Measurements from ENCODE around the gene LASP1NB.
A peak's percentile ranks its signal among the peaks of the same experiment; 100 is the strongest.

LASP1NB gene

GRCh38 chr17:38960402-38960801 lies 35.0 kb downstream of the LASP1NB start:
- peak overlapping the region in 2 of 3 donors; percentile 16 to 36 for H3K4me3 Mint-ChIP-seq
- Histone ChIP-seq H3K27ac (ENCODE audit: low read length) (peak overlapping the region; percentile 19), H3K27me3 (replicated peaks in 1 of 2; ENCODE audit: control insufficient read depth in 2 of 2, extremely low read depth in 1 of 2, insufficient read depth in 2 of 2, low read length in 1 of 2) (no peaks in the 10 kb centered on the region), H3K36me3 (ENCODE audit: control insufficient read depth in 2 of 2, extremely low read depth in 1 of 2, insufficient read depth in 1 of 2, low read length in 1 of 2) (no peaks in the 10 kb centered on the region), H3K4me3 (ENCODE audit: control insufficient read depth in 1 of 2, extremely low read depth in 1 of 2, low read length in 1 of 2) (no peak overlapping the region), H3K9me3 (no peaks in the 10 kb centered on the region), H3K4me1 (ENCODE audit: control insufficient read depth in 1 of 2, extremely low read depth in 1 of 2, insufficient read depth in 2 of 2, low read length in 2 of 2) (peaks cover 13 to 25% of the 10 kb centered on the region in 2 experiments)
- ChIA-PET POLR2A (interaction anchor here in 1 of 2 donors (0.6 to 0.7 kb wide), 2 partner anchors 35 to 204 kb away, joined by 5 to 7 read pairs; no protein-coding TSS in a partner anchor), CTCF (interaction anchor here in 1 of 2 donors (0.5 to 0.7 kb wide), 8 partner anchors 10 to 456 kb away, joined by 3 to 4 read pairs (median 3); partner anchors contain the start of genes PLXDC1 and RPL23)
- H3K27ac Mint-ChIP-seq, result peak overlapping the region; percentile 19 to 79
- WGBS (ENCODE audit: insufficient coverage), result no CpG with 5 or more reads among the region's 5 CpGs
- peaks cover 19 to 34% (median 31%) of the 10 kb centered on the region in 3 donors for H3K4me1 Mint-ChIP-seq
- ATAC-seq (replicated peaks in 1 of 4) (peak; percentile 48 to 84 (median 62)), DNase-seq (peak in 1 of 35 experiments; percentile 36)
- H3K9me3 Mint-ChIP-seq, result no peaks in the 10 kb centered on the region
- no peaks in the 10 kb centered on the region for H3K27me3 Mint-ChIP-seq
- H3K36me3 Mint-ChIP-seq, result no peaks in the 10 kb centered on the region

- H3K4me1 ChIP-seq (ENCODE audit: control insufficient read depth in 1 of 2, extremely low read depth in 1 of 2, insufficient read depth in 2 of 2, low read length in 2 of 2), result peaks cover 13 to 25% of the 10 kb centered on the region in 2 experiments
- H3K4me3 ChIP-seq (ENCODE audit: control insufficient read depth in 1 of 2, extremely low read depth in 1 of 2, low read length in 1 of 2), result no peak overlapping the region
- no peaks in the 10 kb centered on the region for H3K27me3 ChIP-seq (replicated peaks in 1 of 2; ENCODE audit: control insufficient read depth in 2 of 2, extremely low read depth in 1 of 2, insufficient read depth in 2 of 2, low read length in 1 of 2)
- Mint-ChIP-seq H3K36me3 (no peaks in the 10 kb centered on the region), H3K27ac (peak overlapping the region in 1 of 2 donors; percentile 25), H3K4me3 (peak overlapping the region in 1 of 3 donors; percentile 15), H3K4me1 (peaks cover 19 to 34% (median 31%) of the 10 kb centered on the region in 3 donors), H3K9me3 (no peaks in the 10 kb centered on the region), H3K27me3 (no peaks in the 10 kb centered on the region)
- H3K27ac ChIP-seq (ENCODE audit: low read length), result no peak overlapping the region
- no peaks in the 10 kb centered on the region for H3K36me3 ChIP-seq (ENCODE audit: control insufficient read depth in 2 of 2, extremely low read depth in 1 of 2, insufficient read depth in 1 of 2, low read length in 1 of 2)
- no peaks in the 10 kb centered on the region for H3K9me3 ChIP-seq
- ChIA-PET CTCF (no interaction called here), POLR2A (interaction anchor here in 1 of 2 donors (0.6 kb wide), 1 partner anchor 143 kb away, joined by 3 read pairs; no protein-coding TSS in a partner anchor)
- ATAC-seq (replicated peaks in 1 of 4) (peak in 1 of 4 experiments; percentile 27), DNase-seq (peak in 1 of 35 experiments; percentile 22)
- no CpG with 5 or more reads among the region's 4 CpGs for WGBS (ENCODE audit: insufficient coverage)
These were observed 36.0 kb downstream of the LASP1NB start for GRCh38 chr17:38961413-38961812.

- Mint-ChIP-seq H3K9me3 (no peaks in the 10 kb centered on the region), H3K4me3 (peak within 1 kb of the TSS; percentile 70 to 76 (median 73)), H3K4me1 (peaks cover 15 to 16% (median 15%) of the 10 kb centered on the region in 3 donors), H3K27ac (peak within 1 kb of the TSS; percentile 85 to 88), H3K27me3 (no peaks in the 10 kb centered on the region), H3K36me3 (no peaks in the 10 kb centered on the region)
- DNase-seq (peak; percentile 64 to 91 (median 81)), ATAC-seq (replicated peaks in 1 of 4) (peak; percentile 96 to 98 (median 98))
- POLR2A ChIA-PET, result no interaction called here
- 13% methylated on average over 8 of the region's 21 CpGs for WGBS (ENCODE audit: insufficient coverage)
- Histone ChIP-seq H3K4me1 (ENCODE audit: control insufficient read depth in 1 of 2, extremely low read depth in 1 of 2, insufficient read depth in 2 of 2, low read length in 2 of 2) (peaks cover 4 to 15% of the 10 kb centered on the region in 2 experiments), H3K36me3 (ENCODE audit: control insufficient read depth in 2 of 2, extremely low read depth in 1 of 2, insufficient read depth in 1 of 2, low read length in 1 of 2) (no peaks in the 10 kb centered on the region), H3K27me3 (replicated peaks in 1 of 2; ENCODE audit: control insufficient read depth in 2 of 2, extremely low read depth in 1 of 2, insufficient read depth in 2 of 2, low read length in 1 of 2) (no peaks in the 10 kb centered on the region), H3K27ac (ENCODE audit: low read length) (peak within 1 kb of the TSS; percentile 68), H3K4me3 (ENCODE audit: control insufficient read depth in 1 of 2, extremely low read depth in 1 of 2, low read length in 1 of 2) (peak within 1 kb of the TSS in 1 of 2 donors; percentile 38), H3K9me3 (no peaks in the 10 kb centered on the region)
- CTCF ChIA-PET, result interaction anchor here (0.5 to 1.8 kb wide), 4 partner anchors 16 to 201 kb away, joined by 3 to 9 read pairs (median 5); no protein-coding TSS in a partner anchor
These were observed 41.9 kb downstream of the LASP1NB start, which contains the start of gene FBXO47 for GRCh38 chr17:38967290-38967738. Gene FBXO47 (minus strand): TSS chr17:38967403. CDS start chr17:38963025, 4,378 bp downstream.

DNA sequence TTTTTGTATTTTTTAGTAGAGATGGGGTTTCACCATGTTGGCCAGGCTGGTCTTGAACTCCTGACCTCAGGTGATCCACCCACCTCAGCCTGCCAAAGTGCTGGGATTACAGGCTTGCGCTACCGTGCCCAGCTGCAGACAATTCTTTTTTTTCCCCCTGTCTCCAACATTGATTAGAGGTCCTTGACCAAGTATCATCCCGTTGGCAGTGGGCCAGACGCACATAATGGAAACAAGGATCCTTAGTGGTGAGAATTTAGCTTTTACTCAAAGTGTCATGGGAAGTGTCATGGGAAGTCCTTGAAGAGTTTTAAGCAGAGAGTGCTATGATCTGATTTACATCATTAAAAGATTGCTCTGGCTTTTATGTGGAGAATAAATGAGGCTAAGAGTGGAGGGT lies 43.9 kb downstream of the LASP1NB start:
- Mint-ChIP-seq H3K4me3 (no peak overlapping the region), H3K27ac (peak overlapping the region in 1 of 2 donors; percentile 52), H3K27me3 (no peaks in the 10 kb centered on the region), H3K36me3 (no peaks in the 10 kb centered on the region), H3K4me1 (peaks cover 15 to 16% (median 15%) of the 10 kb centered on the region in 3 donors), H3K9me3 (no peaks in the 10 kb centered on the region)
- Histone ChIP-seq H3K4me1 (ENCODE audit: control insufficient read depth in 1 of 2, extremely low read depth in 1 of 2, insufficient read depth in 2 of 2, low read length in 2 of 2) (peaks cover 4 to 15% of the 10 kb centered on the region in 2 experiments), H3K36me3 (ENCODE audit: control insufficient read depth in 2 of 2, extremely low read depth in 1 of 2, insufficient read depth in 1 of 2, low read length in 1 of 2) (no peaks in the 10 kb centered on the region), H3K9me3 (no peaks in the 10 kb centered on the region), H3K27me3 (replicated peaks in 1 of 2; ENCODE audit: control insufficient read depth in 2 of 2, extremely low read depth in 1 of 2, insufficient read depth in 2 of 2, low read length in 1 of 2) (no peaks in the 10 kb centered on the region), H3K27ac (ENCODE audit: low read length) (no peak overlapping the region), H3K4me3 (ENCODE audit: control insufficient read depth in 1 of 2, extremely low read depth in 1 of 2, low read length in 1 of 2) (no peak overlapping the region)
- ChIA-PET CTCF (no interaction called here), POLR2A (no interaction called here)
- DNase-seq (no peak), ATAC-seq (replicated peaks in 1 of 4) (no peak)
- 100% methylated on average over 1 of the region's 4 CpGs for WGBS (ENCODE audit: insufficient coverage)

DNA sequence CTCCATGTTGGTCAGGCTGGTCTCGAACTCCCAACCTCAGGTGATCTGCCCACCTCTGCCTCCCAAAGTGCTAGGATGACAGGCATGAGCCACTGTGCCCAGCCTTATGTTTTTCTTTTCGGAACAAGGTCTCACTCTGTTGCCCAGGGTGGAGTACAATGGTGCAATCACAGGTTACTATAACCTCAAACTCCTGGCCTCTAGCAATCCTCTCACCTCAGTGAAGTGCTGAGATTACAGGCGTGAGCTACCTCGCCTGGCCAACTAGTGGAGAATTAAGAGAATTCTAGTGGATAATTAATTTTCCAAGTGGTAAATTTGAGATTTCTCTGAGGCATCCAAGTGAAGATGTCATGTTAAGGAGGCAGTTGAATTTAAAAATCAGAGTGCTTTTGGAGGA lies 44.7 kb downstream of the LASP1NB start:
- no peak overlapping the region for H3K4me3 ChIP-seq (ENCODE audit: control insufficient read depth in 1 of 2, extremely low read depth in 1 of 2, low read length in 1 of 2)
- no peaks in the 10 kb centered on the region for H3K27me3 Mint-ChIP-seq
- 100% methylated on average over 1 of the region's 4 CpGs for whole genome bisulfite sequencing (ENCODE audit: insufficient coverage)
- POLR2A ChIA-PET, result no interaction called here
- ATAC-seq (replicated peaks in 1 of 4) (no peak), DNase-seq (no peak)
- no peaks in the 10 kb centered on the region for H3K27me3 ChIP-seq (replicated peaks in 1 of 2; ENCODE audit: control insufficient read depth in 2 of 2, extremely low read depth in 1 of 2, insufficient read depth in 2 of 2, low read length in 1 of 2)
- H3K36me3 ChIP-seq (ENCODE audit: control insufficient read depth in 2 of 2, extremely low read depth in 1 of 2, insufficient read depth in 1 of 2, low read length in 1 of 2), result no peaks in the 10 kb centered on the region
- no peaks in the 10 kb centered on the region for H3K9me3 ChIP-seq
- H3K4me1 ChIP-seq (ENCODE audit: control insufficient read depth in 1 of 2, extremely low read depth in 1 of 2, insufficient read depth in 2 of 2, low read length in 2 of 2), result peaks cover 4 to 15% of the 10 kb centered on the region in 2 experiments
- no peak overlapping the region for H3K27ac Mint-ChIP-seq
- H3K27ac ChIP-seq (ENCODE audit: low read length), result no peak overlapping the region
- no peaks in the 10 kb centered on the region for H3K9me3 Mint-ChIP-seq
- no peak overlapping the region for H3K4me3 Mint-ChIP-seq
- H3K4me1 Mint-ChIP-seq, result peaks cover 15 to 16% (median 15%) of the 10 kb centered on the region in 3 donors
- CTCF ChIA-PET, result interaction anchor here in 1 of 2 donors (2.0 kb wide), 1 partner anchor 13 kb away, joined by 6 read pairs; no protein-coding TSS in a partner anchor
- H3K36me3 Mint-ChIP-seq, result no peaks in the 10 kb centered on the region

- CTCF ChIA-PET, result interaction anchor here in 1 of 2 donors (2.0 kb wide), 1 partner anchor 12 kb away, joined by 6 read pairs; no protein-coding TSS in a partner anchor
- Histone ChIP-seq H3K9me3 (no peaks in the 10 kb centered on the region), H3K4me3 (ENCODE audit: control insufficient read depth in 1 of 2, extremely low read depth in 1 of 2, low read length in 1 of 2) (no peak overlapping the region), H3K27ac (ENCODE audit: low read length) (no peak overlapping the region), H3K4me1 (ENCODE audit: control insufficient read depth in 1 of 2, extremely low read depth in 1 of 2, insufficient read depth in 2 of 2, low read length in 2 of 2) (peaks cover 4 to 16% of the 10 kb centered on the region in 2 experiments), H3K27me3 (replicated peaks in 1 of 2; ENCODE audit: control insufficient read depth in 2 of 2, extremely low read depth in 1 of 2, insufficient read depth in 2 of 2, low read length in 1 of 2) (no peaks in the 10 kb centered on the region), H3K36me3 (ENCODE audit: control insufficient read depth in 2 of 2, extremely low read depth in 1 of 2, insufficient read depth in 1 of 2, low read length in 1 of 2) (no peaks in the 10 kb centered on the region)
- WGBS (ENCODE audit: insufficient coverage), result 94% methylated on average over 5 of the region's 5 CpGs
- POLR2A ChIA-PET, result no interaction called here
- DNase-seq (no peak), ATAC-seq (replicated peaks in 1 of 4) (no peak)
- no peak overlapping the region for H3K27ac Mint-ChIP-seq
- H3K9me3 Mint-ChIP-seq, result no peaks in the 10 kb centered on the region
- no peak overlapping the region for H3K4me3 Mint-ChIP-seq
- no peaks in the 10 kb centered on the region for H3K36me3 Mint-ChIP-seq
- H3K27me3 Mint-ChIP-seq, result no peaks in the 10 kb centered on the region
- peaks cover 16 to 17% (median 17%) of the 10 kb centered on the region in 3 donors for H3K4me1 Mint-ChIP-seq
These were observed 45.4 kb downstream of the LASP1NB start for GRCh38 chr17:38970804-38971203.

Measured in T-cell (primary cell).